HG02763 (cell line): ENCODE data around the gene NAT9.

Experiments
- ATAC-seq: cut with Tn5 transposase; IDR thresholded peaks from one replicate; pipeline ENCODE4 v1.9.1; 2021; ENCODE audit warnings: mild to moderate bottlenecking, moderate library complexity; ENCODE audit not compliant: unreplicated experiment

NAT9 gene

GRCh38 chr17:74776044-74776962, at the start of gene NAT9:
NAT9 (minus strand) TSS chr17:74776345; CDS start chr17:74775698, 647 bp downstream.
- ATAC-seq: peak; percentile 88

- no peak for ATAC-seq
Observed at GRCh38 chr17:74824961-74825627, 48.9 kb upstream of the NAT9 start.

GRCh38 chr17:74822939-74823367, 46.8 kb upstream of the NAT9 start:
- ATAC-seq: no peak

GRCh38 chr17:74822335-74822938, 46.3 kb upstream of the NAT9 start:
- ATAC-seq: no peak

- no peak for ATAC-seq
Observed at GRCh38 chr17:74821655-74822334, 45.6 kb upstream of the NAT9 start.

GRCh38 chr17:74819801-74820436, 43.8 kb upstream of the NAT9 start:
- no peak for ATAC-seq

GRCh38 chr17:74818291-74818938, 42.3 kb upstream of the NAT9 start:
- ATAC-seq: no peak

- no peak for ATAC-seq
Observed at GRCh38 chr17:74816905-74817620, 40.9 kb upstream of the NAT9 start.

GRCh38 chr17:74815550-74816370, 39.6 kb upstream of the NAT9 start:
- ATAC-seq: no peak

GRCh38 chr17:74815067-74815466, 38.9 kb upstream of the NAT9 start:
- ATAC-seq: no peak

- no peak for ATAC-seq
Observed at GRCh38 chr17:74814453-74814852, 38.3 kb upstream of the NAT9 start.

- ATAC-seq: no peak
Observed at GRCh38 chr17:74812109-74813009, 36.2 kb upstream of the NAT9 start.

- ATAC-seq: no peak
Observed at GRCh38 chr17:74810699-74811485, 34.7 kb upstream of the NAT9 start.

GRCh38 chr17:74808714-74809430, 32.7 kb upstream of the NAT9 start:
- no peak for ATAC-seq

- no peak for ATAC-seq
Observed at GRCh38 chr17:74807925-74808324, 31.8 kb upstream of the NAT9 start.

- ATAC-seq: no peak
Observed at GRCh38 chr17:74807441-74807840, 31.3 kb upstream of the NAT9 start.
